Adrenal gland (tissue), 12 donors: Measurements from ENCODE around the gene TBC1D22A. TPM values are rescaled to one million over a fixed set of nuclear protein-coding genes. Genes with fewer than 3 reads are reported as not detected.

Experiments used
- DNase-seq, 7 donors: peaks; one replicate each; pipeline ENCODE4 v3.0.0-alpha.2; 2019 to 2020
- H3K27ac ChIP-seq, 5 donors: fragments of 200-600 bp; sonication (generic) in 4 of 5; 1 replicate in 3 of 5; 2 replicates in 2 of 5; pipeline versions ENCODE4 v1.5.1 to v1.8.0; 2016 to 2020; ENCODE audit warnings: mild to moderate bottlenecking in 1 of 5
- H3K27me3 ChIP-seq: fragments of 200-600 bp; 2 replicates; pipeline ENCODE4 v1.8.0; 2021
- H3K36me3 ChIP-seq, 2 donors: fragments of 200-600 bp; replicated peaks in 1 of 2; 1 replicate in 1 of 2; 2 replicates in 1 of 2; pipeline versions ENCODE4 v1.5.1 to v1.8.0; 2018 to 2022
- H3K4me1 ChIP-seq, 2 donors: fragments of 200-600 bp; replicated peaks in 1 of 2; 1 replicate in 1 of 2; 2 replicates in 1 of 2; pipeline versions ENCODE4 v1.5.1 to v1.8.0; 2018 to 2021
- H3K4me3 ChIP-seq, 4 donors: fragments of 200-600 bp; sonication (generic) in 3 of 4; one replicate each; pipeline ENCODE4 v1.5.1; 2016 to 2018
- H3K9me3 ChIP-seq, 3 donors: fragments of 200-600 bp; sonication (generic) in 1 of 3; replicated peaks in 1 of 3; 1 replicate in 2 of 3; 2 replicates in 1 of 3; pipeline versions ENCODE4 v1.5.1 to v1.8.0; 2016 to 2021
- CTCF ChIP-seq, 6 experiments: fragments of 450-650 bp in 4 of 6; fragments of 200-600 bp in 2 of 6; sonication (generic) in 1 of 6; IDR thresholded peaks; 1 replicate in 5 of 6; 2 replicates in 1 of 6; pipeline versions ENCODE4 v1.5.1 to v1.8.0; 2016 to 2021; ENCODE audit warnings: antibody characterized with exemption in 6 of 6, mild to moderate bottlenecking in 2 of 6, moderate library complexity in 1 of 6
- POLR2A ChIP-seq, 2 donors: fragments of 450-650 bp; IDR thresholded peaks; one replicate each; pipeline ENCODE4 v1.6.1; 2017; ENCODE audit warnings: antibody characterized with exemption in 2 of 2, mild to moderate bottlenecking in 2 of 2, moderate library complexity in 1 of 2
- WGBS, 4 donors: extraction: QIAGEN DNeasy Blood & Tissue Kit in 2 of 4; methylation state at CpG; one replicate each; pipeline versions ENCODE4 v1.1.5 to v1.1.7; 2013 to 2017; 5-methylcytosine and 5-hydroxymethylcytosine counted together
- intact Hi-C, 2 donors: fragments of 100-400 bp; cut with DNase I; formaldehyde crosslinking; loops; one replicate each; pipeline versions ENCODE4 v1.14.1 to v1.15.0; 2022 to 2023
- polyA plus RNA-seq, 3 donors: library from polyadenylated mRNA; stranded (reverse); fragments of 200-250 nt in 2 of 3; fragments of 350-450 nt in 1 of 3; fragmentation: Illumina TruSeq in 1 of 3; extraction: RNeasy Lipid Tissue Mini Kit (QIAGEN cat#74804) in 1 of 3; gene quantifications; one replicate each; pipeline ENCODE4 v1.2.3, GENCODE V29; 2013 to 2014
- total RNA-seq, 9 donors: library from RNA; depleted of rRNA in 4 of 9; stranded (reverse); fragments of >200 nt in 4 of 9; fragments of 120-200 nt in 1 of 9; fragmentation: NEBNext Ultra II Directional in 1 of 9; extraction: Animal tissue kit (Norgen Biotek cat#: 25700) in 1 of 9; gene quantifications; one replicate each; pipeline versions ENCODE4 v1.1.0 to v1.2.4, GENCODE V29; 2013 to 2023
- donor health status: healthy with polysubstance abuse.
- donor health status: Bipolar disorder and iron deficiency.
- donor health status: DM: yes; HTN: yes; CAD: no.
- donor health status: DM: no; HTN: no; CAD: no.
- donor health status: DM: no; HTN: no; CAD: no.
- donor health status: DM: yes; HTN: yes; CAD: no.

The TBC1D22A gene
- total and polyA plus RNA-seq, 12 donors = 11.5 to 44.2 (median 28.1) TPM

GRCh38 chr22:47069270-47069669 is 306.8 kb downstream of the TBC1D22A start:
- Histone ChIP-seq H3K27me3 (no peaks in the 10 kb centered on the region), H3K9me3 (no peaks in the 10 kb centered on the region), H3K4me3 (no peak overlapping the region), H3K27ac (no peak overlapping the region), H3K36me3 (no peaks in the 10 kb centered on the region), H3K4me1 (no peaks in the 10 kb centered on the region)
- intact Hi-C loops = no loop called here
- DNase-seq = no peak
- 94 to 98% (median 95%) methylated on average over 10 to 14 of the region's 14 CpGs for WGBS, 4 donors
- TF ChIP-seq CTCF (IDR thresholded peaks at IDR 0.05) (no peak), POLR2A (IDR thresholded peaks at IDR 0.05) (no peak)

- 72 to 80% (median 78%) methylated on average over 11 of the region's 11 CpGs for WGBS, 4 donors
- no peaks in the 10 kb centered on the region for H3K36me3 ChIP-seq
- H3K27ac ChIP-seq = no peak overlapping the region
- no peak for DNase-seq
- no peaks in the 10 kb centered on the region for H3K4me1 ChIP-seq
- intact Hi-C loops = no loop called here
- H3K9me3 ChIP-seq = no peaks in the 10 kb centered on the region
- no peaks in the 10 kb centered on the region for H3K27me3 ChIP-seq
- no peak for TF ChIP-seq CTCF (IDR thresholded peaks at IDR 0.05)
- no peak for TF ChIP-seq POLR2A (IDR thresholded peaks at IDR 0.05)
- no peak overlapping the region for H3K4me3 ChIP-seq
Observed at GRCh38 chr22:47071078-47071806, 308.8 kb downstream of the TBC1D22A start.

- Histone ChIP-seq H3K36me3 (no peaks in the 10 kb centered on the region), H3K4me3 (no peak overlapping the region), H3K9me3 (no peaks in the 10 kb centered on the region), H3K4me1 (no peaks in the 10 kb centered on the region), H3K27me3 (no peaks in the 10 kb centered on the region), H3K27ac (no peak overlapping the region)
- WGBS, 4 donors = 75 to 90% (median 80%) methylated on average over 9 to 13 of the region's 13 CpGs
- no peak for TF ChIP-seq POLR2A (IDR thresholded peaks at IDR 0.05)
- intact Hi-C loops = no loop called here
- DNase-seq = no peak
Observed at GRCh38 chr22:47071807-47072641, 309.6 kb downstream of the TBC1D22A start.

- H3K36me3 ChIP-seq = no peaks in the 10 kb centered on the region
- intact Hi-C loops = no loop called here
- H3K27me3 ChIP-seq = no peaks in the 10 kb centered on the region
- H3K4me1 ChIP-seq = no peaks in the 10 kb centered on the region
- DNase-seq = no peak
- TF ChIP-seq POLR2A (IDR thresholded peaks at IDR 0.05) (no peak), CTCF (IDR thresholded peaks at IDR 0.05) (no peak)
- H3K9me3 ChIP-seq = no peaks in the 10 kb centered on the region
- WGBS, 4 donors = 88 to 98% (median 96%) methylated on average over 3 to 7 of the region's 7 CpGs
- H3K4me3 ChIP-seq = no peak overlapping the region
- no peak overlapping the region for H3K27ac ChIP-seq
Observed at GRCh38 chr22:47072642-47072967, 310.2 kb downstream of the TBC1D22A start.
